Measurements from ENCODE around the gene KCTD21. TPM values are rescaled to one million over a fixed set of nuclear protein-coding genes. Genes with fewer than 3 reads are reported as not detected.

Gene KCTD21
- total and polyA plus RNA-seq, 4 donors, result 5.8 to 12.6 (median 9.2) TPM

- Histone ChIP-seq H3K9ac (ENCODE audit: low read depth in 1 of 2, low read length in 2 of 2) (no peak overlapping the region), H3K27ac (ENCODE audit: low read depth in 1 of 2, low read length in 2 of 2) (no peak overlapping the region), H3K4me3 (ENCODE audit: low read depth in 1 of 3, low read length in 3 of 3) (no peak overlapping the region), H3K36me3 (ENCODE audit: control insufficient read depth in 4 of 4, insufficient read depth in 3 of 4, low read depth in 1 of 4, low read length in 3 of 4) (peaks cover 0 to 4% (median 2%) of the 10 kb centered on the region in 4 donors), H3K9me3 (ENCODE audit: control insufficient read depth in 4 of 4, low read length in 3 of 4) (no peaks in the 10 kb centered on the region), H3K4me1 (ENCODE audit: control insufficient read depth in 4 of 4, insufficient read depth in 4 of 4, low read length in 3 of 4) (peaks cover 0 to 11% (median 9%) of the 10 kb centered on the region in 4 donors), H3K27me3 (ENCODE audit: control insufficient read depth in 4 of 4, insufficient read depth in 4 of 4, low read length in 3 of 4) (no peaks in the 10 kb centered on the region)
- no peak for DNase-seq (ENCODE audit: low spot score)
- no peak for TF ChIP-seq FOXA1 (IDR thresholded peaks at IDR 0.05)
- no peak for TF ChIP-seq NR2F2 (IDR thresholded peaks at IDR 0.05)
- no peak for TF ChIP-seq JUND (IDR thresholded peaks at IDR 0.05)
- no peak for TF ChIP-seq RAD21 (IDR thresholded peaks at IDR 0.05)
- no peak for TF ChIP-seq TAF1 (conservative IDR thresholded peaks at IDR 0.05)
- TF ChIP-seq RXRA (IDR thresholded peaks at IDR 0.05), result no peak
- TF ChIP-seq YY1 (IDR thresholded peaks at IDR 0.05), result no peak
- no peak for TF ChIP-seq GABPA (IDR thresholded peaks at IDR 0.05 in 1 of 2, conservative IDR thresholded peaks at IDR 0.05 in 1 of 2)
- no peak for TF ChIP-seq HNF4G (IDR thresholded peaks at IDR 0.05)
- 98% methylated on average over 1 of the region's 1 CpG for WGBS
Measured at GRCh38 chr11:78145511-78146025, 42.9 kb downstream of the KCTD21 start.

GRCh38 chr11:78140392-78141077, 47.9 kb downstream of the KCTD21 start:
- Histone ChIP-seq H3K27me3 (ENCODE audit: control insufficient read depth in 4 of 4, insufficient read depth in 4 of 4, low read length in 3 of 4) (no peaks in the 10 kb centered on the region), H3K4me1 (ENCODE audit: control insufficient read depth in 4 of 4, insufficient read depth in 4 of 4, low read length in 3 of 4) (peaks cover 0 to 16% (median 12%) of the 10 kb centered on the region in 4 donors), H3K36me3 (ENCODE audit: control insufficient read depth in 4 of 4, insufficient read depth in 3 of 4, low read depth in 1 of 4, low read length in 3 of 4) (peaks cover 0 to 4% (median 2%) of the 10 kb centered on the region in 4 donors), H3K9ac (ENCODE audit: low read depth in 1 of 2, low read length in 2 of 2) (peak overlapping the region; percentile 5 to 85), H3K9me3 (ENCODE audit: control insufficient read depth in 4 of 4, low read length in 3 of 4) (no peaks in the 10 kb centered on the region), H3K27ac (ENCODE audit: low read depth in 1 of 2, low read length in 2 of 2) (no peak overlapping the region), H3K4me3 (ENCODE audit: low read depth in 1 of 3, low read length in 3 of 3) (peak overlapping the region; percentile 5 to 83 (median 78))
- TF ChIP-seq FOXA2 (IDR thresholded peaks at IDR 0.05) (no peak), ATF3 (IDR thresholded peaks at IDR 0.05) (no peak), SP1 (IDR thresholded peaks at IDR 0.05) (no peak), HNF4A (conservative IDR thresholded peaks at IDR 0.05) (no peak), REST (IDR thresholded peaks at IDR 0.05) (no peak), CTCF (IDR thresholded peaks at IDR 0.05; ENCODE audit: low read depth, low read length, missing input control) (no peak), MAX (IDR thresholded peaks at IDR 0.05) (no peak), EGR1 (IDR thresholded peaks at IDR 0.05; ENCODE audit: low read depth in 2 of 2) (no peak), RAD21 (IDR thresholded peaks at IDR 0.05) (no peak), RXRA (IDR thresholded peaks at IDR 0.05) (no peak)
- DNase-seq (ENCODE audit: low spot score), result no peak
- WGBS, result 60% methylated on average over 17 of the region's 17 CpGs
